Thyroid gland (tissue), 4 donors: ENCODE results near the gene PTK7.

Experiments used
- POLR2A ChIP-seq, 2 donors: fragments of 450-650 bp; IDR thresholded peaks; one replicate each; pipeline ENCODE4 v1.6.1; 2017; ENCODE audit warnings: antibody characterized with exemption in 2 of 2, mild to moderate bottlenecking in 2 of 2, moderate library complexity in 1 of 2
- TF ChIP-seq, protein P1 (sequence below), 6 experiments: fragments of 200-600 bp in 3 of 6; fragments of 450-650 bp in 3 of 6; sonication (generic) in 3 of 6; IDR thresholded peaks; one replicate each; pipeline ENCODE4 v1.5.1; 2016 to 2019; ENCODE audit warnings: antibody characterized with exemption in 6 of 6, mild to moderate bottlenecking in 2 of 6, inconsistent platforms in 1 of 6, moderate library complexity in 1 of 6

DNA sequence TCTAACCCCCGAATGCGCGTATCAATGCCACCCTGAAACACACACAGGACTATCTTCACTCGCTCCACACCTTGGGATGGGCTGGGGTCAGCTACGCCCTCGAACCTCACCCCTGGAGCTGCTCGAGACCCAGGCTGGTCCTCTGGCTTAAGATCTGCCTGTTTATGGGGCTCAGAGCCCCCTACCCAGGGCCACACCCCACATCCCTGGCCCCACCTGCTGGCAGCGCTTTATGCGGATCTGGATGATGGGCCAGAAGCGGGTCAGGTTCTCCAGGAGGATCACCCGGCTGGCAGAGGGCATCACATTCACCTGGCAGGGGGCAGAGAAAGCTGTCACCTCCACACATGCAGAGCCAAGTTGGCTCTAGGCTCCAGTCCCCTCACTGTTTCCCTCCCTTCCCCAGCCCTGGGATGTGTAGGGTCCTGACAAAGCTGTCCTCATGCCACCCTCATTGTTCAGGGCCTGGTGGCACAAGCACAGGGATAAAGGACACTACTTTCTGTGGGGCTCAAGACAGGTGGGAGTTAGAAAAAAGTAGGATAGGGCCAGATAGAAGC is 30.7 kb upstream of the PTK7 start:
- TF ChIP-seq POLR2A (IDR thresholded peaks at IDR 0.05) = no peak
- TF ChIP-seq, protein P1, sequence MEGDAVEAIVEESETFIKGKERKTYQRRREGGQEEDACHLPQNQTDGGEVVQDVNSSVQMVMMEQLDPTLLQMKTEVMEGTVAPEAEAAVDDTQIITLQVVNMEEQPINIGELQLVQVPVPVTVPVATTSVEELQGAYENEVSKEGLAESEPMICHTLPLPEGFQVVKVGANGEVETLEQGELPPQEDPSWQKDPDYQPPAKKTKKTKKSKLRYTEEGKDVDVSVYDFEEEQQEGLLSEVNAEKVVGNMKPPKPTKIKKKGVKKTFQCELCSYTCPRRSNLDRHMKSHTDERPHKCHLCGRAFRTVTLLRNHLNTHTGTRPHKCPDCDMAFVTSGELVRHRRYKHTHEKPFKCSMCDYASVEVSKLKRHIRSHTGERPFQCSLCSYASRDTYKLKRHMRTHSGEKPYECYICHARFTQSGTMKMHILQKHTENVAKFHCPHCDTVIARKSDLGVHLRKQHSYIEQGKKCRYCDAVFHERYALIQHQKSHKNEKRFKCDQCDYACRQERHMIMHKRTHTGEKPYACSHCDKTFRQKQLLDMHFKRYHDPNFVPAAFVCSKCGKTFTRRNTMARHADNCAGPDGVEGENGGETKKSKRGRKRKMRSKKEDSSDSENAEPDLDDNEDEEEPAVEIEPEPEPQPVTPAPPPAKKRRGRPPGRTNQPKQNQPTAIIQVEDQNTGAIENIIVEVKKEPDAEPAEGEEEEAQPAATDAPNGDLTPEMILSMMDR (IDR thresholded peaks at IDR 0.05) = no peak
